C4-2B (cell line): ENCODE data around the gene CTSL.

Experiments
- ZFX ChIP-seq: fragments of 450-650 bp; IDR thresholded peaks from 2 replicates; pipeline ENCODE4 v1.6.1; 2017
- TF ChIP-seq, protein P1 (sequence below): fragments of 450-650 bp; conservative IDR thresholded peaks from 2 replicates; pipeline ENCODE4 v1.5.1; 2017; ENCODE audit warnings: mild to moderate bottlenecking

DNA sequence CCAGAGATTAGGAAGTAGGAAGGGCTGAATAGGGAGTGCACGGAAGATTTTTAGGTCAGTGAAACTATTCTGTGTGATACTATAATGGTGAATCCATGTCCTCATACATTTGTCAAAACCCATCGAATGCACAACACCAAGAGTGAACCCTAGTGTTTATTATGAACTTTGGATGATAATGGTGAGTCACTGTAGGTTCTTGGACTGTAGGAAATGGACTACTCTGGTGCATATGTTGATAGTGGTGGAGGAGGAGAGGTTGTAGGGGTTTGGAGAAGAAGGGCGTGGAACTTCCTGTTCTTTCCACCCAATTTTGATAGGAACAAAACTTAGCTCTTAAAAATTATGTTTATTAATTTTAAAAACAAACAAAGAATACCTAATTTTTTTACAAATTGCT, 14.3 kb downstream of the CTSL start:
- TF ChIP-seq, protein P1, sequence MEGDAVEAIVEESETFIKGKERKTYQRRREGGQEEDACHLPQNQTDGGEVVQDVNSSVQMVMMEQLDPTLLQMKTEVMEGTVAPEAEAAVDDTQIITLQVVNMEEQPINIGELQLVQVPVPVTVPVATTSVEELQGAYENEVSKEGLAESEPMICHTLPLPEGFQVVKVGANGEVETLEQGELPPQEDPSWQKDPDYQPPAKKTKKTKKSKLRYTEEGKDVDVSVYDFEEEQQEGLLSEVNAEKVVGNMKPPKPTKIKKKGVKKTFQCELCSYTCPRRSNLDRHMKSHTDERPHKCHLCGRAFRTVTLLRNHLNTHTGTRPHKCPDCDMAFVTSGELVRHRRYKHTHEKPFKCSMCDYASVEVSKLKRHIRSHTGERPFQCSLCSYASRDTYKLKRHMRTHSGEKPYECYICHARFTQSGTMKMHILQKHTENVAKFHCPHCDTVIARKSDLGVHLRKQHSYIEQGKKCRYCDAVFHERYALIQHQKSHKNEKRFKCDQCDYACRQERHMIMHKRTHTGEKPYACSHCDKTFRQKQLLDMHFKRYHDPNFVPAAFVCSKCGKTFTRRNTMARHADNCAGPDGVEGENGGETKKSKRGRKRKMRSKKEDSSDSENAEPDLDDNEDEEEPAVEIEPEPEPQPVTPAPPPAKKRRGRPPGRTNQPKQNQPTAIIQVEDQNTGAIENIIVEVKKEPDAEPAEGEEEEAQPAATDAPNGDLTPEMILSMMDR, result no peak
- TF ChIP-seq ZFX, result no peak
